H9 (cell line): ENCODE measurements around the gene TEX264. TPM values are rescaled to one million over a fixed set of nuclear protein-coding genes. Genes with fewer than 3 reads are reported as not detected.

Experiments used
- DNase-seq: peaks from one replicate; pipeline ENCODE4 v3.0.0-alpha.2; 2017
- H2AFZ ChIP-seq: one replicate; pipeline ENCODE4 v1.6.1; 2013; ENCODE audit warnings: mild to moderate bottlenecking, low read length, control low read depth, moderate library complexity
- H2AK5ac ChIP-seq: 2 replicates; pipeline ENCODE4 v1.6.1; 2013; ENCODE audit warnings: low read length, control low read depth, mixed read lengths; ENCODE audit not compliant: insufficient read length
- H2BK120ac ChIP-seq: one replicate; pipeline ENCODE4 v1.6.1; 2013; ENCODE audit warnings: low read depth, mild to moderate bottlenecking, low read length, control low read depth, inconsistent platforms; ENCODE audit not compliant: poor library complexity, severe bottlenecking
- H2BK12ac ChIP-seq: 2 replicates; pipeline ENCODE4 v1.6.1; 2013; ENCODE audit warnings: low read length, control low read depth, mixed read lengths, low read depth; ENCODE audit not compliant: insufficient read length
- H2BK15ac ChIP-seq: 2 replicates; pipeline ENCODE4 v1.6.1; 2013; ENCODE audit warnings: low read depth, low read length, control low read depth
- H2BK20ac ChIP-seq: one replicate; pipeline ENCODE4 v1.6.1; 2013; ENCODE audit warnings: low read depth, mild to moderate bottlenecking, low read length, control low read depth, inconsistent platforms; ENCODE audit not compliant: poor library complexity, severe bottlenecking
- H2BK5ac ChIP-seq: 2 replicates; pipeline ENCODE4 v1.6.1; 2013; ENCODE audit warnings: low read length, control low read depth, mixed read lengths; ENCODE audit not compliant: insufficient read length
- H3K14ac ChIP-seq: 2 replicates; pipeline ENCODE4 v1.6.1; 2013; ENCODE audit warnings: low read length, control low read depth; ENCODE audit not compliant: insufficient read depth
- H3K18ac ChIP-seq: 2 replicates; pipeline ENCODE4 v1.6.1; 2013; ENCODE audit warnings: low read depth, mild to moderate bottlenecking, mixed read lengths, low read length, control low read depth; ENCODE audit not compliant: insufficient read length
- H3K23ac ChIP-seq: 2 replicates; pipeline ENCODE4 v1.6.1; 2013; ENCODE audit warnings: low read length, control low read depth, mixed read lengths, low read depth; ENCODE audit not compliant: insufficient read length
- H3K23me2 ChIP-seq: 2 replicates; pipeline ENCODE4 v1.6.1; 2013; ENCODE audit warnings: low read depth, mild to moderate bottlenecking, mixed read lengths, low read length, control low read depth; ENCODE audit not compliant: insufficient read length, poor library complexity, severe bottlenecking
- H3K27ac ChIP-seq: 2 replicates; pipeline ENCODE4 v1.5.1; 2013; ENCODE audit warnings: low read length, control low read depth, mixed read lengths, low read depth; ENCODE audit not compliant: insufficient read length
- H3K27me3 ChIP-seq: 2 replicates; pipeline ENCODE4 v1.6.1; 2013; ENCODE audit warnings: low read length, control low read depth, inconsistent platforms; ENCODE audit not compliant: insufficient read depth
- H3K4ac ChIP-seq: 2 replicates; pipeline ENCODE4 v1.6.1; 2013; ENCODE audit warnings: low read depth, mild to moderate bottlenecking, control low read depth, inconsistent platforms, low read length, moderate library complexity
- H3K4me1 ChIP-seq: 2 replicates; pipeline ENCODE4 v1.6.1; 2013; ENCODE audit warnings: low read length, control low read depth, inconsistent platforms; ENCODE audit not compliant: insufficient read depth
- H3K4me2 ChIP-seq: 2 replicates; pipeline ENCODE4 v1.6.1; 2013; ENCODE audit warnings: low read length, control low read depth, mixed read lengths; ENCODE audit not compliant: insufficient read length, insufficient read depth
- H3K56ac ChIP-seq: 2 replicates; pipeline ENCODE4 v1.6.1; 2013; ENCODE audit warnings: low read depth, mild to moderate bottlenecking, mixed read lengths, low read length, control low read depth; ENCODE audit not compliant: insufficient read length
- H3K79me1 ChIP-seq: 2 replicates; pipeline ENCODE4 v1.6.1; 2013; ENCODE audit warnings: low read depth, mild to moderate bottlenecking, moderate library complexity, low read length, control low read depth, inconsistent platforms; ENCODE audit not compliant: insufficient read depth, poor library complexity, severe bottlenecking
- H3K79me2 ChIP-seq: 2 replicates; pipeline ENCODE4 v1.6.1; 2013; ENCODE audit warnings: low read length, control low read depth, inconsistent platforms; ENCODE audit not compliant: insufficient read depth
- H3K9ac ChIP-seq: 2 replicates; pipeline ENCODE4 v1.6.1; 2013; ENCODE audit warnings: low read length, control low read depth, mixed read lengths; ENCODE audit not compliant: insufficient read length; ENCODE audit errors: extremely low read depth
- H3K9me3 ChIP-seq: one replicate; pipeline ENCODE4 v1.6.1; 2013; ENCODE audit warnings: low read depth, low read length, inconsistent platforms; ENCODE audit not compliant: control insufficient read depth
- H3T11ph ChIP-seq: one replicate; pipeline ENCODE4 v1.6.1; 2013; ENCODE audit warnings: mild to moderate bottlenecking, low read length, control low read depth, inconsistent platforms
- H4K20me1 ChIP-seq: one replicate; pipeline ENCODE4 v1.6.1; 2013; ENCODE audit not compliant: control insufficient read depth, insufficient read length, insufficient read depth
- H4K5ac ChIP-seq: 2 replicates; pipeline ENCODE4 v1.6.1; 2013; ENCODE audit warnings: low read depth, mild to moderate bottlenecking, mixed read lengths, low read length, control low read depth; ENCODE audit not compliant: insufficient read length
- H4K8ac ChIP-seq: replicated peaks from 2 replicates; pipeline ENCODE4 v1.6.1; 2013; ENCODE audit warnings: low read length, control low read depth, mixed read lengths, low read depth; ENCODE audit not compliant: insufficient read length
- H4K91ac ChIP-seq: 2 replicates; pipeline ENCODE4 v1.6.1; 2013; ENCODE audit warnings: low read depth, mild to moderate bottlenecking, moderate library complexity, mixed read lengths, low read length, control low read depth; ENCODE audit not compliant: insufficient read length
- H3K27ac Mint-ChIP-seq, 3 experiments: 2 replicates in 2 of 3; 3 replicates in 1 of 3; pipeline ENCODE4 v1.8.0; 2020 to 2021; ENCODE audit warnings: mixed read lengths in 3 of 3, mild to moderate bottlenecking in 1 of 3, moderate library complexity in 1 of 3
- H3K27me3 Mint-ChIP-seq: 2 replicates; pipeline ENCODE4 v1.8.0; 2021; ENCODE audit warnings: low read depth, mild to moderate bottlenecking, moderate library complexity, mixed read lengths
- H3K36me3 Mint-ChIP-seq, 3 experiments: 2 replicates in 2 of 3; 3 replicates in 1 of 3; pipeline ENCODE4 v1.8.0; 2020 to 2021; ENCODE audit warnings: low read depth in 3 of 3, mixed read lengths in 3 of 3; ENCODE audit not compliant: insufficient read depth in 1 of 3
- H3K4me1 Mint-ChIP-seq, 2 experiments: 2 replicates each; pipeline ENCODE4 v1.8.0; 2020; ENCODE audit warnings: mixed read lengths in 2 of 2
- H3K4me3 Mint-ChIP-seq, 2 experiments: 2 replicates in 1 of 2; 3 replicates in 1 of 2; pipeline ENCODE4 v1.8.0; 2020 to 2021; ENCODE audit warnings: mild to moderate bottlenecking in 2 of 2, mixed read lengths in 2 of 2, moderate library complexity in 1 of 2
- H3K9me3 Mint-ChIP-seq, 2 experiments: 2 replicates in 1 of 2; 3 replicates in 1 of 2; pipeline ENCODE4 v1.8.0; 2020; ENCODE audit warnings: mild to moderate bottlenecking in 2 of 2, mixed read lengths in 2 of 2, moderate library complexity in 1 of 2
- WGBS: extraction: QIAGEN DNeasy Blood & Tissue Kit; methylation state at CpG from one replicate; pipeline ENCODE4 v1.1.7; 2013; ENCODE audit warnings: missing lambda C conversion rate, low lambda C conversion rate, mixed read lengths; ENCODE audit not compliant: insufficient read length; ENCODE audit errors: extremely low coverage; 5-methylcytosine and 5-hydroxymethylcytosine counted together
- total RNA-seq: library from RNA; stranded (reverse); gene quantifications from 2 replicates; pipeline ENCODE4 v1.2.1, GENCODE V29; 2021
- TF ChIP-seq, protein P1 (sequence below): fragments of 200-600 bp; sonication (generic); conservative IDR thresholded peaks from 3 replicates; pipeline ENCODE4 v1.8.0; 2021; ENCODE audit warnings: antibody characterized with exemption, mild to moderate bottlenecking

The TEX264 gene
- total RNA-seq, 1 experiment from 2014 or later = 17.3 TPM

DNA sequence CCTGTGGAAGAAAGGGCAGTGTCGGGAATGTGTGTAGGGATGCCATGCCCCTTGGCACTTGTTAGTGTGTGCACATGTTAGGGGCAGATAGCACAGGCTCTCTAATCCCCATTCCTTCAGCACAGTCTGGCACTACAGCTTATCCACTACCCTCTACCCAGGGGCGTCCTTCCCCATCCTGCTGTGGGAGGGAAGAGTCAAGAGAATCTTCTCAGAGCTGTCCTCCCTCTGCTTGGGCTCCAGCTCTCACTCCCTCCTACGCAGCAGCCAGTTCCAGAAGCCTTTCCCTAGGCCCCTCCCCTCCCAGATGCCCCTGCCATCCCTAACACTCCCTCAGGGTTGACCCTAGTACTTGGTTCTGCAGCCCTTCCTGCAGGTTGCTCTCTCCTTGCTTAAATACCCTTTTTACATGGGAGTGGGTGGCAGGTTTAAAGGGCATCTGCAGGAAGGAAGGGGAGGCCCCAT is 35.0 kb downstream of the TEX264 start:
- Mint-ChIP-seq H3K9me3 (no peaks in the 10 kb centered on the region; a peak in 1 of 5 replicates), H3K4me1 (peaks cover 22 to 46% of the 10 kb centered on the region in 2 experiments), H3K27ac (no peak overlapping the region), H3K4me3 (peak overlapping the region in 1 of 2 experiments; percentile 54; a peak in 1 of 5 replicates), H3K36me3 (peaks cover 0 to 2% (median 0%) of the 10 kb centered on the region in 3 experiments; a peak in 1 of 7 replicates), H3K27me3 (peaks cover 35% of the 10 kb centered on the region)
- no peak overlapping the region for H2AFZ ChIP-seq
- H3K9ac ChIP-seq = no peak overlapping the region
- no peak overlapping the region for H4K5ac ChIP-seq
- H3T11ph ChIP-seq = no peak overlapping the region
- H2BK120ac ChIP-seq = no peak overlapping the region
- H3K27ac ChIP-seq = no peak overlapping the region
- no peak overlapping the region for H2BK12ac ChIP-seq
- no peak overlapping the region for H3K23ac ChIP-seq
- H3K4me1 ChIP-seq = no peaks in the 10 kb centered on the region; the same call in 1 of the 2 replicates
- no peak overlapping the region for H4K8ac ChIP-seq
- H3K79me2 ChIP-seq = no peaks in the 10 kb centered on the region
- no peak overlapping the region for H2BK15ac ChIP-seq
- peaks cover 7% of the 10 kb centered on the region for H3K23me2 ChIP-seq
- H3K27me3 ChIP-seq = peaks cover 17% of the 10 kb centered on the region; the same call in 1 of the 2 replicates
- no peaks in the 10 kb centered on the region for H3K9me3 ChIP-seq
- H3K4me2 ChIP-seq = no peak overlapping the region
- H3K14ac ChIP-seq = no peak overlapping the region
- no CpG with 5 or more reads among the region's 3 CpGs for WGBS
- no peak overlapping the region for H2AK5ac ChIP-seq
- no peak overlapping the region for H2BK20ac ChIP-seq
- no peak overlapping the region for H3K56ac ChIP-seq
- no peak overlapping the region for H3K18ac ChIP-seq
- no peak for DNase-seq
- TF ChIP-seq, protein P1, sequence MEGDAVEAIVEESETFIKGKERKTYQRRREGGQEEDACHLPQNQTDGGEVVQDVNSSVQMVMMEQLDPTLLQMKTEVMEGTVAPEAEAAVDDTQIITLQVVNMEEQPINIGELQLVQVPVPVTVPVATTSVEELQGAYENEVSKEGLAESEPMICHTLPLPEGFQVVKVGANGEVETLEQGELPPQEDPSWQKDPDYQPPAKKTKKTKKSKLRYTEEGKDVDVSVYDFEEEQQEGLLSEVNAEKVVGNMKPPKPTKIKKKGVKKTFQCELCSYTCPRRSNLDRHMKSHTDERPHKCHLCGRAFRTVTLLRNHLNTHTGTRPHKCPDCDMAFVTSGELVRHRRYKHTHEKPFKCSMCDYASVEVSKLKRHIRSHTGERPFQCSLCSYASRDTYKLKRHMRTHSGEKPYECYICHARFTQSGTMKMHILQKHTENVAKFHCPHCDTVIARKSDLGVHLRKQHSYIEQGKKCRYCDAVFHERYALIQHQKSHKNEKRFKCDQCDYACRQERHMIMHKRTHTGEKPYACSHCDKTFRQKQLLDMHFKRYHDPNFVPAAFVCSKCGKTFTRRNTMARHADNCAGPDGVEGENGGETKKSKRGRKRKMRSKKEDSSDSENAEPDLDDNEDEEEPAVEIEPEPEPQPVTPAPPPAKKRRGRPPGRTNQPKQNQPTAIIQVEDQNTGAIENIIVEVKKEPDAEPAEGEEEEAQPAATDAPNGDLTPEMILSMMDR = no peak
- H2BK5ac ChIP-seq = no peak overlapping the region
- no peak overlapping the region for H4K91ac ChIP-seq
- H3K4ac ChIP-seq = no peak overlapping the region
- H3K79me1 ChIP-seq = no peaks in the 10 kb centered on the region
- no peaks in the 10 kb centered on the region for H4K20me1 ChIP-seq
